GM12878 (cell line): ENCODE data around the gene SLC24A3. TPM values are rescaled to one million over a fixed set of nuclear protein-coding genes. Genes with fewer than 3 reads are reported as not detected.

Experiments used
- ATAC-seq: fragments of 200-7000 bp; cut with Tn5 transposase; 3 replicates; pipeline ENCODE4 v1.9.1; 2020; ENCODE audit warnings: mild to moderate bottlenecking, moderate library complexity
- BruUV-seq: library from RNA; stranded (reverse); fragments of 400-500 nt; replicated peaks from 2 replicates; lab custom pipeline; 2021; lab: Mats Ljungman, UMichigan
- CTCF ChIA-PET: fragments of 300-600 bp; sonication (Branson Sonifier 250); formaldehyde crosslinking; extraction: SDS; loops from one replicate; lab custom pipeline; 2021; ENCODE audit warnings: inconsistent platforms; lab: Yijun Ruan, JAX
- POLR2A ChIA-PET: fragments of 350-600 bp; formaldehyde crosslinking; extraction: SDS; loops from one replicate; lab custom pipeline; 2021; ENCODE audit warnings: inconsistent platforms; lab: Charles Lee
- RAD21 ChIA-PET: fragments of 300-600 bp; sonication (Branson Sonifier 250); formaldehyde crosslinking; loops from one replicate; lab custom pipeline; 2023; ENCODE audit warnings: antibody characterized with exemption; ENCODE audit not compliant: unreplicated experiment; lab: Charles Lee
- SMC1A ChIA-PET: fragments of 300-600 bp; sonication (Branson Sonifier 250); formaldehyde crosslinking; loops from one replicate; lab custom pipeline; 2023; ENCODE audit not compliant: unreplicated experiment, uncharacterized antibody; lab: Charles Lee
- DNase-seq: peaks from one replicate; pipeline ENCODE4 v3.0.0-alpha.2; 2011; ENCODE audit warnings: low read depth, low spot score
- FAIRE-seq: peaks from 3 replicates; lab custom pipeline; 2011; peaks lifted over from hg19 to GRCh38; lab: Jason Lieb, UNC
- H2AFZ ChIP-seq: 2 replicates; pipeline ENCODE4 v1.6.0; 2011; ENCODE audit warnings: low read depth, low read length, control low read depth; ENCODE audit not compliant: control insufficient read depth
- H3K27ac ChIP-seq: 2 replicates; pipeline ENCODE4 v1.5.1; 2011; ENCODE audit warnings: control low read depth; ENCODE audit not compliant: control insufficient read depth, insufficient read depth
- H3K27me3 ChIP-seq, 2 experiments: replicated peaks in 1 of 2; 2 replicates each; pipeline versions ENCODE4 v1.6.0 to v1.6.1; 2011; ENCODE audit warnings: low read length in 1 of 2; ENCODE audit not compliant: control insufficient read depth in 2 of 2, insufficient read depth in 2 of 2
- H3K36me3 ChIP-seq, 2 experiments: 2 replicates each; pipeline ENCODE4 v1.5.1; 2011; ENCODE audit warnings: low read length in 1 of 2; ENCODE audit not compliant: control insufficient read depth in 2 of 2, insufficient read depth in 2 of 2
- H3K4me1 ChIP-seq: 2 replicates; pipeline ENCODE4 v1.6.1; 2011; ENCODE audit warnings: mild to moderate bottlenecking, low read length, moderate library complexity, mixed read lengths; ENCODE audit not compliant: control insufficient read depth, insufficient read depth
- H3K4me2 ChIP-seq: 2 replicates; pipeline ENCODE4 v1.6.0; 2011; ENCODE audit warnings: control low read depth; ENCODE audit not compliant: control insufficient read depth, insufficient read depth
- H3K4me3 ChIP-seq: fragments of 200-600 bp; sonication (generic); 2 replicates; pipeline ENCODE4 v1.5.1; 2016
- H3K79me2 ChIP-seq: 2 replicates; pipeline ENCODE4 v1.6.0; 2011; ENCODE audit warnings: low read length; ENCODE audit not compliant: control insufficient read depth, insufficient read depth
- H3K9ac ChIP-seq: 2 replicates; pipeline ENCODE4 v1.8.0; 2011; ENCODE audit warnings: low read length, control low read depth, mixed read lengths; ENCODE audit not compliant: control insufficient read depth, insufficient read depth
- H3K9me3 ChIP-seq: replicated peaks from 3 replicates; pipeline ENCODE4 v1.5.1; 2011; ENCODE audit warnings: mild to moderate bottlenecking, low read length; ENCODE audit not compliant: control insufficient read depth, insufficient read depth
- H4K20me1 ChIP-seq: 2 replicates; pipeline ENCODE4 v1.6.0; 2011; ENCODE audit not compliant: control insufficient read depth, insufficient read depth
- BCLAF1 ChIP-seq: fragments of 450-650 bp; IDR thresholded peaks from 2 replicates; pipeline ENCODE4 v1.6.1; 2017; ENCODE audit warnings: antibody characterized with exemption, mild to moderate bottlenecking, moderate library complexity
- BMI1 ChIP-seq: fragments of 450-650 bp; IDR thresholded peaks from 2 replicates; pipeline ENCODE4 v1.6.1; 2016; ENCODE audit warnings: mild to moderate bottlenecking, moderate library complexity, borderline replicate concordance
- ETV6 ChIP-seq, 2 experiments: fragments of 450-650 bp in 1 of 2; IDR thresholded peaks in 1 of 2; conservative IDR thresholded peaks in 1 of 2; 2 replicates each; pipeline ENCODE4 v1.6.1; 2014; ENCODE audit warnings: antibody characterized with exemption in 1 of 2, borderline replicate concordance in 1 of 2, low read depth in 1 of 2, mild to moderate bottlenecking in 1 of 2, moderate library complexity in 1 of 2
- HDGF ChIP-seq: fragments of 450-650 bp; IDR thresholded peaks from 2 replicates; pipeline ENCODE4 v1.6.1; 2016; ENCODE audit warnings: antibody characterized with exemption
- MTA2 ChIP-seq: fragments of 450-650 bp; IDR thresholded peaks from 2 replicates; pipeline ENCODE4 v1.6.1; 2016; ENCODE audit warnings: low read depth, mild to moderate bottlenecking, moderate library complexity
- POLR2A ChIP-seq: IDR thresholded peaks from 2 replicates; pipeline ENCODE4 v1.6.1; 2011; ENCODE audit warnings: low read depth, mild to moderate bottlenecking, low read length
- ZNF384 ChIP-seq: IDR thresholded peaks from 2 replicates; pipeline ENCODE4 v1.6.1; 2012; ENCODE audit warnings: low read depth, mild to moderate bottlenecking, low read length, improper control_type of control experiment, borderline replicate concordance
- ZNF687 ChIP-seq: fragments of 450-650 bp; IDR thresholded peaks from 2 replicates; pipeline ENCODE4 v1.6.1; 2017; ENCODE audit warnings: mild to moderate bottlenecking, moderate library complexity
- WGBS: methylation state at CpG from one replicate; pipeline ENCODE4 v1.1.6; 2016; ENCODE audit warnings: low lambda C conversion rate; ENCODE audit not compliant: insufficient replicate concordance, insufficient coverage; ENCODE audit errors: missing lambda C conversion rate; 5-methylcytosine and 5-hydroxymethylcytosine counted together
- in situ Hi-C: fragments of 300-500 bp; cut with MboI; formaldehyde crosslinking; loops from 9 replicates; pipeline ENCODE4 v1.14.3; 2018; ENCODE audit warnings: mixed read lengths
- intact Hi-C: fragments of 100-400 bp; cut with micrococcal nuclease; formaldehyde crosslinking; loops from one replicate; pipeline ENCODE4 v1.14.2; 2022; ENCODE audit not compliant: unreplicated experiment
- polyA plus RNA-seq, 11 experiments: library from polyadenylated mRNA; depleted of rRNA in 4 of 11; unstranded in 6 of 11; stranded (reverse) in 5 of 11; fragments of >200 nt; fragmentation: Nextera tagmentation in 4 of 11; fragmentation: Illumina TruSeq in 1 of 11; extraction: Ambion mirVana in 4 of 11; extraction: Trizol in 1 of 11; gene quantifications; 1 replicate in 1 of 11; 2 replicates in 10 of 11; pipeline versions ENCODE4 v1.2.1 to v1.2.3, GENCODE V29; 2011 to 2016; ENCODE audit warnings: inconsistent platforms in 2 of 11, missing spikeins in 2 of 11, low read depth in 1 of 11
- total RNA-seq, 4 experiments: library from RNA; depleted of rRNA in 3 of 4; stranded (reverse); fragments of >200 nt in 3 of 4; fragmentation: Illumina TruSeq in 1 of 4; extraction: Trizol in 1 of 4; gene quantifications; 2 replicates each; pipeline versions ENCODE4 v1.2.1 to v1.2.3, GENCODE V29; 2013 to 2021

The SLC24A3 gene
- total and polyA plus RNA-seq, 10 of the 15 experiments (the other 5 are each of a cell fraction or from before 2014, with no cell fraction given), result 0.04 TPM; not detected in 9

- ChIA-PET SMC1A (interaction anchor here (1.0 to 1.2 kb wide), 2 partner anchors 9 to 14 kb away, joined by 3 read pairs; no protein-coding TSS in a partner anchor), RAD21 (interaction anchor here (1.0 kb wide), 1 partner anchor 9 kb away, joined by 6 read pairs; no protein-coding TSS in a partner anchor), POLR2A (no interaction called here), CTCF (interaction anchor here (2.8 kb wide), 1 partner anchor 9 kb away, joined by 27 read pairs; no protein-coding TSS in a partner anchor)
- Histone ChIP-seq H3K9me3 (no peaks in the 10 kb centered on the region), H3K9ac (no peak overlapping the region), H3K4me3 (no peak overlapping the region), H3K4me2 (no peak overlapping the region), H4K20me1 (no peaks in the 10 kb centered on the region), H3K27ac (no peak overlapping the region), H3K36me3 (no peaks in the 10 kb centered on the region), H3K27me3 (no peaks in the 10 kb centered on the region; a peak in 1 of 4 replicates), H2AFZ (no peak overlapping the region), H3K4me1 (no peaks in the 10 kb centered on the region), H3K79me2 (no peaks in the 10 kb centered on the region)
- in situ Hi-C loops, result no loop called here
- ATAC-seq, result no peak
- DNase-seq, result no peak
- WGBS, result 0% methylated on average over 2 of the region's 2 CpGs
- BruUV-seq, result no TSS peak
- no peak for FAIRE-seq
- TF ChIP-seq ZNF687 (no peak), BCLAF1 (no peak), POLR2A (no peak), HDGF (no peak), BMI1 (no peak), MTA2 (no peak), ZNF384 (no peak), ETV6 (conservative IDR thresholded peaks at IDR 0.05 in 1 of 2, IDR thresholded peaks at IDR 0.05 in 1 of 2; ENCODE audit: borderline replicate concordance in 1 of 2, low read depth in 1 of 2) (no peak)
- intact Hi-C loops, result no loop called here
Observed at GRCh38 chr20:19620446-19620845, 408.0 kb downstream of the SLC24A3 start.
